RWPE1 (cell line): ENCODE measurements around the gene ENTPD1.
"Not testable (repeated sequence)": the region's sequence is repeated elsewhere in the genome, so short reads cannot be mapped to it uniquely, and the experiment has no call there.

Experiments used
- CTCF ChIA-PET: fragments of 350-600 bp; sonication (Branson Sonifier 250); formaldehyde crosslinking; extraction: SDS; loops from one replicate; lab custom pipeline; 2021; lab: Yijun Ruan, JAX
- POLR2A ChIA-PET: fragments of 400-600 bp; formaldehyde crosslinking; extraction: SDS; loops from one replicate; lab custom pipeline; 2020; ENCODE audit warnings: antibody characterized with exemption; ENCODE audit not compliant: low non-redundant PET; lab: Yijun Ruan, JAX
- DNase-seq: peaks from one replicate; pipeline ENCODE4 v3.0.0; 2012; ENCODE audit warnings: low spot score
- H3K27ac ChIP-seq: fragments of 450-650 bp; 2 replicates; pipeline ENCODE4 v1.5.1; 2017
- TF ChIP-seq, protein P1 (sequence below): fragments of 450-650 bp; conservative IDR thresholded peaks from 2 replicates; pipeline ENCODE4 v1.5.1; 2017; ENCODE audit warnings: low read depth, mild to moderate bottlenecking

Gene ENTPD1

DNA sequence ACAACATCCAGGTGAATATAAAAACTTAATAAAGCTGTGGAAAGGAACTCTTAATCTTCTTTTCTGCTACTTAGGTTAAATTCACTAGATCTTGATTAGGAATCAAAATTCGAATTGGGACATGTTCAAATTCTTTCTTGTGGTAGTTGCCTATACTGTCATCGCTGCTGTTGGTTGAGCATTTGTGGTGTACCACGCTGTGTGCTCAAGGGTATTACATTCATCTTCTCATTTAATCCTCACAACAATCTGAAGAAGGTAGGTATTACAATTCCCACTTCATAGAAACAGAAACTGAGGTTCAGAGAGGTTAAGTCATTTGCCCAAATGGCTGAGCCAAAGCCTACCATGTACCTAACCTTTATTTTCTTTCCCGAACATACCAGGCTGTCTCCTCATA lies 111.9 kb downstream of the ENTPD1 start:
- ChIA-PET CTCF (no interaction called here), POLR2A (no interaction called here)
- no peak for DNase-seq
- TF ChIP-seq, protein P1, sequence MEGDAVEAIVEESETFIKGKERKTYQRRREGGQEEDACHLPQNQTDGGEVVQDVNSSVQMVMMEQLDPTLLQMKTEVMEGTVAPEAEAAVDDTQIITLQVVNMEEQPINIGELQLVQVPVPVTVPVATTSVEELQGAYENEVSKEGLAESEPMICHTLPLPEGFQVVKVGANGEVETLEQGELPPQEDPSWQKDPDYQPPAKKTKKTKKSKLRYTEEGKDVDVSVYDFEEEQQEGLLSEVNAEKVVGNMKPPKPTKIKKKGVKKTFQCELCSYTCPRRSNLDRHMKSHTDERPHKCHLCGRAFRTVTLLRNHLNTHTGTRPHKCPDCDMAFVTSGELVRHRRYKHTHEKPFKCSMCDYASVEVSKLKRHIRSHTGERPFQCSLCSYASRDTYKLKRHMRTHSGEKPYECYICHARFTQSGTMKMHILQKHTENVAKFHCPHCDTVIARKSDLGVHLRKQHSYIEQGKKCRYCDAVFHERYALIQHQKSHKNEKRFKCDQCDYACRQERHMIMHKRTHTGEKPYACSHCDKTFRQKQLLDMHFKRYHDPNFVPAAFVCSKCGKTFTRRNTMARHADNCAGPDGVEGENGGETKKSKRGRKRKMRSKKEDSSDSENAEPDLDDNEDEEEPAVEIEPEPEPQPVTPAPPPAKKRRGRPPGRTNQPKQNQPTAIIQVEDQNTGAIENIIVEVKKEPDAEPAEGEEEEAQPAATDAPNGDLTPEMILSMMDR = no peak
- no peak overlapping the region for H3K27ac ChIP-seq

DNA sequence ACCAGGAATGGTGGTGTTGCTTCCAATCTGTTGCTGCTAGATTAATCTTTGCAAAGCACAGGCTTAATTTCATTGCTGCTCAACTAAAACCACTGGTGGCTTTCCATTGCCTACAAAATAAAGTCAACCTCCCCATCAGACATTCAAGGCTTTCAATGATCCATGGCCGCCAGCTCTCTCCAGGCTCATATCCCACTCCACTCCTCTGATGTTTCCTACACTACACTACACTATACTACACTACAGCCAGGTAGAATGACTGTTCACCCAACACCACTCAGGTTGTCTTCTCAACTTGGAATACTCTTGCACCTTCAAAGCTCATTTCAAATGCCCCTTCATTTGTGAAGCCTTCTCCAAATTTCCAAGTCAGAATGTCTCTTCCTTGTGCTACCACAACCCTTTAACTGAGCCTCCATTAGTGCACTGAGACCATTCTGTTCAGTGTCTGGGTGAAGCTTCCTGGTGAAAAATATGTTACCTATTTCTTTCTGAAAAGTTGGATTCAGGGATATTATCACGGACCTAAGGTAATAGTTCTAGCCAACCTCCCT lies 116.3 kb downstream of the ENTPD1 start:
- ChIA-PET POLR2A (no interaction called here), CTCF (no interaction called here)
- H3K27ac ChIP-seq = no peak overlapping the region
- TF ChIP-seq, protein P1 = no peak
- no peak for DNase-seq

- DNase-seq = no peak
- TF ChIP-seq, protein P1 = no peak
- POLR2A ChIA-PET = no interaction called here
- CTCF ChIA-PET = no interaction called here
- no peak overlapping the region for H3K27ac ChIP-seq
These were observed 117.2 kb downstream of the ENTPD1 start for GRCh38 chr10:95873139-95873538.

GRCh38 chr10:95873651-95874050 lies 117.7 kb downstream of the ENTPD1 start:
- POLR2A ChIA-PET = no interaction called here
- CTCF ChIA-PET = interaction anchor here (0.8 kb wide), 1 partner anchor 8 kb away, joined by 3 read pairs; no protein-coding TSS in a partner anchor

GRCh38 chr10:95874783-95875182 lies 118.8 kb downstream of the ENTPD1 start:
- POLR2A ChIA-PET, H3K27ac ChIP-seq, DNase-seq: not testable (repeated sequence)
- CTCF ChIA-PET = interaction anchor here (0.8 to 1.3 kb wide), 2 partner anchors 9 to 181 kb away, joined by 3 read pairs; partner anchors contain the start of gene TCTN3

More at GRCh38 chr10:95873651-95874050, 117.7 kb downstream of the ENTPD1 start:
- no peak for DNase-seq
- TF ChIP-seq, protein P1 = no peak
- H3K27ac ChIP-seq = no peak overlapping the region

DNA sequence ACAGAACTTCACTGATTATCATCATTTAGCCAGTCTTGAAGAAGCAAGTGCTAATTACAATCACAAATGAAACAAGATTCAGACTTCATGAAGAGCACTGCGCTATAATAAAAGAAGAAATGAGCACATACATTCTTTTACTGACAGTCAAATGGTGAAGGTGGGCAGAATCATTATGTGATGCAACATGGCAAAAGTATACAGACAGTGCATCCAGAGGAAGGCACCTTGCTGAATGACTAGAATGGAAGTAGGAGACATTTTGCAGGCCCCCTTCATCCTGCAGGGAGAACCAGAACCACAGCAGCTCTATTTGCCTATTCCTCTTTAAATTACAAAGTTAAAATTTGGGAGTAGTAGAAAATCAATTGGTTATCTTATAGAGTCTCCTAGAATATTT lies 120.8 kb downstream of the ENTPD1 start:
- H3K27ac ChIP-seq = no peak overlapping the region
- POLR2A ChIA-PET = no interaction called here
- CTCF ChIA-PET = interaction anchor here (0.6 to 0.7 kb wide), 2 partner anchors 58 to 183 kb away, joined by 3 read pairs; partner anchors contain the start of gene TCTN3
- DNase-seq = no peak
- TF ChIP-seq, protein P1 = no peak

GRCh38 chr10:95877881-95878280 lies 121.9 kb downstream of the ENTPD1 start:
- TF ChIP-seq, protein P1 = no peak
- CTCF ChIA-PET = interaction anchor here (0.6 kb wide), 2 partner anchors 97 to 183 kb away, joined by 3 to 4 read pairs; no protein-coding TSS in a partner anchor

More at GRCh38 chr10:95877881-95878280, 121.9 kb downstream of the ENTPD1 start:
- H3K27ac ChIP-seq = no peak overlapping the region
- POLR2A ChIA-PET = no interaction called here
- DNase-seq = no peak
